ENCODE measurements around the gene ST8SIA5. TPM values are rescaled to one million over a fixed set of nuclear protein-coding genes. Genes with fewer than 3 reads are reported as not detected.

ST8SIA5 gene
- polyA plus RNA-seq, 3 donors: not detected

DNA sequence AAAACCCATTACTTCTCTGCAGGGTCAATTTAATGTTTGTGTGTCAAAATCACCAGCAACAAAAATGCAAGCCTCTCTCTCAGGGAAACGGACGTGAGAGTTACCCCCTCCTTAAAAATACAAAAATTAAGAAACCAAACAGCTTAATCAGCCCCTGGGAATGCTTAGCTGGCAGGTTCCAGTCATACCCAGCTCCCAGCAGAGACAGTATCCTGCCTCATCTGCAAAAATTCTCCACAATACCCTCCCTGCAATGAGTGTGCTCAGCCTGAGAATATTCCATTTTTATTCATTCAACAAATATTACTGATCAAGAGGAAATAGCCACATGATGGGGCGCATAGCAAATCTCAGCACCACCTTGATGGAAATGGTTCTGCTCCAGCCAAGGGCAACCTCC is 36.3 kb downstream of the ST8SIA5 start:
- Histone ChIP-seq H3K79me2 (ENCODE audit: insufficient read depth, low read length) (no peaks in the 10 kb centered on the region), H4K20me1 (ENCODE audit: insufficient read depth, low read length) (no peaks in the 10 kb centered on the region), H3K27me3 (ENCODE audit: control insufficient read depth in 2 of 2, insufficient read depth in 2 of 2, low read length in 2 of 2) (no peaks in the 10 kb centered on the region), H3K4me3 (replicated peaks in 1 of 3; ENCODE audit: low read depth in 2 of 3, low read length in 3 of 3) (no peak overlapping the region), H3K9me3 (replicated peaks in 1 of 2; ENCODE audit: control insufficient read depth in 1 of 2, insufficient read depth in 1 of 2, low read length in 2 of 2) (no peaks in the 10 kb centered on the region), H3K4me1 (ENCODE audit: control insufficient read depth in 1 of 2, insufficient read depth in 2 of 2, low read length in 2 of 2) (no peaks in the 10 kb centered on the region), H3K4me2 (replicated peaks; ENCODE audit: extremely low read depth, low read length, poor library complexity, severe bottlenecking) (no peak overlapping the region), H3K27ac (ENCODE audit: low read depth in 1 of 2, low read length in 2 of 2) (no peak overlapping the region), H3K36me3 (replicated peaks in 1 of 2; ENCODE audit: control insufficient read depth in 1 of 2, insufficient read depth in 2 of 2, low read length in 2 of 2) (no peaks in the 10 kb centered on the region), H2AFZ (ENCODE audit: insufficient read depth, low read depth, low read length, poor library complexity, severe bottlenecking) (no peak overlapping the region), H3K9ac (ENCODE audit: insufficient read depth, low read length, poor library complexity, severe bottlenecking) (no peak overlapping the region)
- Mint-ChIP-seq H3K27ac (no peak overlapping the region), H3K9me3 (peaks cover 0 to 2% (median 0%) of the 10 kb centered on the region in 7 donors), H3K4me3 (no peak overlapping the region), H3K36me3 (no peaks in the 10 kb centered on the region), H3K4me1 (no peaks in the 10 kb centered on the region), H3K27me3 (ENCODE audit: low read depth in 3 of 3) (peaks cover 1 to 8% (median 3%) of the 10 kb centered on the region in 3 donors)
- TF ChIP-seq, protein P1, sequence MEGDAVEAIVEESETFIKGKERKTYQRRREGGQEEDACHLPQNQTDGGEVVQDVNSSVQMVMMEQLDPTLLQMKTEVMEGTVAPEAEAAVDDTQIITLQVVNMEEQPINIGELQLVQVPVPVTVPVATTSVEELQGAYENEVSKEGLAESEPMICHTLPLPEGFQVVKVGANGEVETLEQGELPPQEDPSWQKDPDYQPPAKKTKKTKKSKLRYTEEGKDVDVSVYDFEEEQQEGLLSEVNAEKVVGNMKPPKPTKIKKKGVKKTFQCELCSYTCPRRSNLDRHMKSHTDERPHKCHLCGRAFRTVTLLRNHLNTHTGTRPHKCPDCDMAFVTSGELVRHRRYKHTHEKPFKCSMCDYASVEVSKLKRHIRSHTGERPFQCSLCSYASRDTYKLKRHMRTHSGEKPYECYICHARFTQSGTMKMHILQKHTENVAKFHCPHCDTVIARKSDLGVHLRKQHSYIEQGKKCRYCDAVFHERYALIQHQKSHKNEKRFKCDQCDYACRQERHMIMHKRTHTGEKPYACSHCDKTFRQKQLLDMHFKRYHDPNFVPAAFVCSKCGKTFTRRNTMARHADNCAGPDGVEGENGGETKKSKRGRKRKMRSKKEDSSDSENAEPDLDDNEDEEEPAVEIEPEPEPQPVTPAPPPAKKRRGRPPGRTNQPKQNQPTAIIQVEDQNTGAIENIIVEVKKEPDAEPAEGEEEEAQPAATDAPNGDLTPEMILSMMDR (IDR thresholded peaks at IDR 0.05): no peak
- DNase-seq: no peak
- WGBS (ENCODE audit: insufficient coverage): 100% methylated on average over 2 of the region's 3 CpGs
- intact Hi-C loops (cut with micrococcal nuclease): no loop called here

DNA sequence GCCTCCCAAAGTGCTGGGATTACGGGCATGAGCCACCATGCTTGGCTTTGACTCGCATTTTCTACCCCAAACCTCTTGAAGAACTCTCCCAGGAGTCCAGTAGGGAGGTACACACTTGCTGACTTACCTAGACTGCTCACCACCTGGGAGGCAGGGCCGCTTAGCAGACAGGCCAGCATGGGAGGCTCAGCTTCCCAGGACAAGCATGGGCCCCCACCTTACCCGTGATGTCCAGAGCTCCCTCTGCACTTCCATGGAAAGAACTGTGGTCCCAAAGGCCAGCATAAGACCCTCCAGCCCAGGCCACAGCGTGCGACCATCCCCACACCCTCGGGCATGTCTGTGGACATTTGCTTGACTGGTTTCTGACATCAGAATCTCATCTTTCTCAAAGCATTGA is 36.8 kb downstream of the ST8SIA5 start:
- Histone ChIP-seq H3K9ac (ENCODE audit: insufficient read depth, low read length, poor library complexity, severe bottlenecking) (no peak overlapping the region), H2AFZ (ENCODE audit: insufficient read depth, low read depth, low read length, poor library complexity, severe bottlenecking) (no peak overlapping the region), H3K36me3 (replicated peaks in 1 of 2; ENCODE audit: control insufficient read depth in 1 of 2, insufficient read depth in 2 of 2, low read length in 2 of 2) (no peaks in the 10 kb centered on the region), H3K79me2 (ENCODE audit: insufficient read depth, low read length) (no peaks in the 10 kb centered on the region), H3K4me1 (ENCODE audit: control insufficient read depth in 1 of 2, insufficient read depth in 2 of 2, low read length in 2 of 2) (no peaks in the 10 kb centered on the region), H4K20me1 (ENCODE audit: insufficient read depth, low read length) (no peaks in the 10 kb centered on the region), H3K27me3 (ENCODE audit: control insufficient read depth in 2 of 2, insufficient read depth in 2 of 2, low read length in 2 of 2) (no peaks in the 10 kb centered on the region), H3K4me2 (replicated peaks; ENCODE audit: extremely low read depth, low read length, poor library complexity, severe bottlenecking) (no peak overlapping the region), H3K27ac (ENCODE audit: low read depth in 1 of 2, low read length in 2 of 2) (no peak overlapping the region), H3K9me3 (replicated peaks in 1 of 2; ENCODE audit: control insufficient read depth in 1 of 2, insufficient read depth in 1 of 2, low read length in 2 of 2) (no peaks in the 10 kb centered on the region), H3K4me3 (replicated peaks in 1 of 3; ENCODE audit: low read depth in 2 of 3, low read length in 3 of 3) (no peak overlapping the region)
- H3K36me3 Mint-ChIP-seq: no peaks in the 10 kb centered on the region
- TF ChIP-seq, protein P1 (IDR thresholded peaks at IDR 0.05): no peak
- no peaks in the 10 kb centered on the region for H3K4me1 Mint-ChIP-seq
- peaks cover 0 to 2% (median 0%) of the 10 kb centered on the region in 7 donors for H3K9me3 Mint-ChIP-seq
- intact Hi-C loops (cut with micrococcal nuclease): no loop called here
- peaks cover 1 to 8% (median 3%) of the 10 kb centered on the region in 3 donors for H3K27me3 Mint-ChIP-seq (ENCODE audit: low read depth in 3 of 3)
- WGBS (ENCODE audit: insufficient coverage): 61% methylated on average over 7 of the region's 7 CpGs
- no peak overlapping the region for H3K27ac Mint-ChIP-seq
- no peak overlapping the region for H3K4me3 Mint-ChIP-seq
- DNase-seq: no peak

All from CD14-positive monocyte (primary cell).